GM23338 (cell line): ENCODE data around the gene FOXJ3. TPM values are rescaled to one million over a fixed set of nuclear protein-coding genes. Genes with fewer than 3 reads are reported as not detected.

Experiments
- ATAC-seq: fragments of 200-7000 bp; cut with Tn5 transposase; 3 replicates; pipeline ENCODE4 v1.9.1; 2020
- DNase-seq: peaks from one replicate; pipeline ENCODE4 v3.0.0-alpha.2; 2015; ENCODE audit warnings: low spot score
- H2AFZ ChIP-seq: fragments of 200-600 bp; sonication (generic); 2 replicates; pipeline ENCODE4 v1.8.0; 2016; ENCODE audit warnings: antibody characterized with exemption, mild to moderate bottlenecking, moderate library complexity
- H3F3A ChIP-seq: fragments of 200-600 bp; sonication (generic); replicated peaks from 2 replicates; pipeline ENCODE4 v1.8.0; 2017; ENCODE audit warnings: antibody characterized with exemption, mixed run types, low read depth
- H3K27ac ChIP-seq: fragments of 200-600 bp; sonication (generic); 2 replicates; pipeline ENCODE4 v1.6.1; 2016; ENCODE audit warnings: low read depth
- H3K27me3 ChIP-seq: fragments of 200-600 bp; sonication (generic); 2 replicates; pipeline ENCODE4 v1.8.0; 2016; ENCODE audit warnings: mild to moderate bottlenecking, mixed run types, moderate library complexity; ENCODE audit not compliant: insufficient read depth
- H3K36me3 ChIP-seq: fragments of 200-600 bp; sonication (generic); 2 replicates; pipeline ENCODE4 v1.8.0; 2016; ENCODE audit warnings: mild to moderate bottlenecking; ENCODE audit not compliant: insufficient read depth
- H3K4me1 ChIP-seq: fragments of 200-600 bp; sonication (generic); 2 replicates; pipeline ENCODE4 v1.8.0; 2016; ENCODE audit warnings: mild to moderate bottlenecking, moderate library complexity; ENCODE audit not compliant: insufficient read depth
- H3K4me2 ChIP-seq: fragments of 200-600 bp; sonication (generic); 2 replicates; pipeline ENCODE4 v1.7.1; 2017; ENCODE audit warnings: mixed run types
- H3K4me3 ChIP-seq: fragments of 200-600 bp; sonication (generic); 2 replicates; pipeline ENCODE4 v1.6.1; 2016; ENCODE audit warnings: mixed run types
- H3K79me2 ChIP-seq: fragments of 200-600 bp; sonication (generic); replicated peaks from 2 replicates; pipeline ENCODE4 v1.8.0; 2017; ENCODE audit warnings: mild to moderate bottlenecking; ENCODE audit not compliant: insufficient read depth
- H3K9me2 ChIP-seq: fragments of 200-600 bp; sonication (generic); 2 replicates; pipeline ENCODE4 v1.8.0; 2017; ENCODE audit not compliant: insufficient read depth
- H4K20me1 ChIP-seq: fragments of 200-600 bp; sonication (generic); replicated peaks from 2 replicates; pipeline ENCODE4 v1.8.0; 2017; ENCODE audit warnings: mild to moderate bottlenecking; ENCODE audit not compliant: insufficient read depth
- H3K27ac Mint-ChIP-seq: 2 replicates; pipeline ENCODE4 v1.8.0; 2020; ENCODE audit warnings: inconsistent platforms, mild to moderate bottlenecking, moderate library complexity, mixed read lengths
- H3K27me3 Mint-ChIP-seq: 3 replicates; pipeline ENCODE4 v1.8.0; 2022; ENCODE audit warnings: low read depth, mild to moderate bottlenecking, moderate library complexity, mixed read lengths, inconsistent platforms; ENCODE audit not compliant: insufficient read depth, poor library complexity
- H3K36me3 Mint-ChIP-seq: 3 replicates; pipeline ENCODE4 v1.8.0; 2021; ENCODE audit warnings: low read depth, mild to moderate bottlenecking, inconsistent platforms, moderate library complexity, mixed read lengths
- H3K4me1 Mint-ChIP-seq: 3 replicates; pipeline ENCODE4 v1.8.0; 2020; ENCODE audit warnings: mild to moderate bottlenecking, inconsistent platforms, mixed read lengths
- H3K4me3 Mint-ChIP-seq: 3 replicates; pipeline ENCODE4 v1.8.0; 2021; ENCODE audit warnings: moderate library complexity, mild to moderate bottlenecking, inconsistent platforms, mixed read lengths
- H3K9me3 Mint-ChIP-seq: 3 replicates; pipeline ENCODE4 v1.8.0; 2020; ENCODE audit warnings: moderate library complexity, mild to moderate bottlenecking, inconsistent platforms, mixed read lengths
- CTCF ChIP-seq, 2 experiments: fragments of 200-600 bp in 1 of 2; sonication (generic) in 1 of 2; conservative IDR thresholded peaks; 2 replicates each; pipeline versions ENCODE4 v1.5.1 to v1.6.1; 2016 to 2017; ENCODE audit warnings: antibody characterized with exemption in 2 of 2, low read depth in 2 of 2, mild to moderate bottlenecking in 2 of 2, moderate library complexity in 1 of 2
- EZH2 ChIP-seq: fragments of 200-600 bp; sonication (generic); IDR thresholded peaks from one replicate; pipeline ENCODE4 v1.8.0; 2017; ENCODE audit warnings: antibody characterized with exemption, mild to moderate bottlenecking, low read depth; ENCODE audit not compliant: unreplicated experiment
- ZNF331 ChIP-seq: fragments of 250-450 bp; sonication (Bioruptor Pico); IDR thresholded peaks from 2 replicates; pipeline ENCODE4 v1.5.0; 2020; ENCODE audit warnings: low read depth, mild to moderate bottlenecking, moderate library complexity
- polyA plus RNA-seq: library from polyadenylated mRNA; unstranded; fragments of >200 nt; fragmentation: Nextera tagmentation; extraction: Ambion mirVana; gene quantifications from 2 replicates; pipeline ENCODE4 v1.2.1, GENCODE V29; 2016
- total RNA-seq: library from RNA; depleted of rRNA; stranded (reverse); fragments of >200 nt; shearing (Covaris generic); gene quantifications from 2 replicates; pipeline ENCODE4 v1.2.3, GENCODE V29; 2014

The FOXJ3 gene
- total and polyA plus RNA-seq, 2 experiments from 2014 or later: 36.6 to 53.3 TPM

GRCh38 chr1:42173961-42174735, 160.9 kb downstream of the FOXJ3 start:
- H3K4me1 ChIP-seq: no peaks in the 10 kb centered on the region

GRCh38 chr1:42173155-42173933, 161.7 kb downstream of the FOXJ3 start:
- Mint-ChIP-seq H3K27me3 (peaks cover 13% of the 10 kb centered on the region), H3K36me3 (no peaks in the 10 kb centered on the region), H3K9me3 (no peaks in the 10 kb centered on the region; the same call in 2 of the 3 replicates), H3K4me1 (peaks cover 10% of the 10 kb centered on the region), H3K4me3 (no peak overlapping the region), H3K27ac (no peak overlapping the region; the same call in 1 of the 2 replicates)
- H3K9me2 ChIP-seq: no peaks in the 10 kb centered on the region
- H3F3A ChIP-seq: no peaks in the 10 kb centered on the region
- DNase-seq: peak; percentile 86
- TF ChIP-seq CTCF (conservative IDR thresholded peaks at IDR 0.05; ENCODE audit: low read depth in 2 of 2) (peak; percentile 91 to 98), ZNF331 (CRISPR knock-in tag) (no peak)
- H4K20me1 ChIP-seq: no peaks in the 10 kb centered on the region
- no peak overlapping the region for H2AFZ ChIP-seq
- no peaks in the 10 kb centered on the region for H3K27me3 ChIP-seq
- no peak overlapping the region for H3K4me3 ChIP-seq
- no peaks in the 10 kb centered on the region for H3K79me2 ChIP-seq
- H3K36me3 ChIP-seq: no peaks in the 10 kb centered on the region
- peak; percentile 79 for ATAC-seq
- no peak overlapping the region for H3K27ac ChIP-seq
- no peak overlapping the region for H3K4me2 ChIP-seq
- no peaks in the 10 kb centered on the region for H3K4me1 ChIP-seq

More at GRCh38 chr1:42173961-42174735, 160.9 kb downstream of the FOXJ3 start:
- ATAC-seq (no peak), DNase-seq (no peak)
- Histone ChIP-seq H3K79me2 (no peaks in the 10 kb centered on the region), H2AFZ (no peak overlapping the region), H3K27ac (0 out of 2 replicates have a peak overlapping the region, but pooled peaks have one; percentile 42), H3K4me3 (no peak overlapping the region), H3K9me2 (no peaks in the 10 kb centered on the region), H4K20me1 (no peaks in the 10 kb centered on the region), H3K4me2 (no peak overlapping the region), H3F3A (no peaks in the 10 kb centered on the region), H3K36me3 (no peaks in the 10 kb centered on the region), H3K27me3 (no peaks in the 10 kb centered on the region)
- H3K27ac Mint-ChIP-seq: no peak overlapping the region; the same call in 1 of the 2 replicates
- H3K4me3 Mint-ChIP-seq: no peak overlapping the region
- no peaks in the 10 kb centered on the region; the same call in 2 of the 3 replicates for H3K9me3 Mint-ChIP-seq
- TF ChIP-seq CTCF (conservative IDR thresholded peaks at IDR 0.05; ENCODE audit: low read depth in 2 of 2) (no peak), EZH2 (no peak), ZNF331 (CRISPR knock-in tag) (no peak)
- peaks cover 10% of the 10 kb centered on the region for H3K4me1 Mint-ChIP-seq
- H3K36me3 Mint-ChIP-seq: no peaks in the 10 kb centered on the region
- peaks cover 13% of the 10 kb centered on the region for H3K27me3 Mint-ChIP-seq
